Epithelial cell of prostate (primary cell): Measurements from ENCODE around the gene ATF6B.
A peak's percentile ranks its signal among the peaks of the same experiment; 100 is the strongest.

Source experiments
- DNase-seq: peaks from one replicate; pipeline ENCODE4 v3.0.0-alpha.2; 2011; ENCODE audit warnings: low read depth, low spot score
- H3K27ac ChIP-seq: fragments of 450-650 bp; 2 replicates; pipeline ENCODE4 v1.5.1; 2017; ENCODE audit warnings: mild to moderate bottlenecking

Gene ATF6B

GRCh38 chr6:32127717-32128592 lies at the start of gene ATF6B:
Gene ATF6B, minus strand, starts transcription at chr6:32128246. Its CDS starts 39 bp downstream, at chr6:32128207.
- H3K27ac ChIP-seq: peak within 1 kb of the TSS; percentile 61
- DNase-seq: peak; percentile 99

GRCh38 chr6:32177183-32177787 lies 49.2 kb upstream of the ATF6B start:
- DNase-seq: no peak
- H3K27ac ChIP-seq: peak overlapping the region; percentile 97

- peak overlapping the region; percentile 97 for H3K27ac ChIP-seq
- no peak for DNase-seq
These were observed 48.6 kb upstream of the ATF6B start for GRCh38 chr6:32176476-32177182.

GRCh38 chr6:32175711-32176475 lies 47.8 kb upstream of the ATF6B start, which contains the start of gene AGPAT1:
Gene AGPAT1, minus strand, starts transcription at chr6:32176084. Its CDS starts 4,588 bp downstream, at chr6:32171496.
- peak; percentile 80 for DNase-seq
- H3K27ac ChIP-seq: peak within 1 kb of the TSS; percentile 97

- no peak for DNase-seq
- H3K27ac ChIP-seq: peak overlapping the region; percentile 97
These were observed 47.3 kb upstream of the ATF6B start for GRCh38 chr6:32175322-32175710.

GRCh38 chr6:32174416-32174815 lies 46.4 kb upstream of the ATF6B start:
- DNase-seq: no peak
- no peak overlapping the region for H3K27ac ChIP-seq

- DNase-seq: no peak
- no peak overlapping the region for H3K27ac ChIP-seq
These were observed 45.1 kb upstream of the ATF6B start for GRCh38 chr6:32173051-32173727.

- no peak overlapping the region for H3K27ac ChIP-seq
- DNase-seq: no peak
These were observed 43.2 kb upstream of the ATF6B start for GRCh38 chr6:32171234-32171633.

GRCh38 chr6:32170294-32170693 lies 42.2 kb upstream of the ATF6B start:
- no peak for DNase-seq
- H3K27ac ChIP-seq: no peak overlapping the region

- no peak for DNase-seq
- H3K27ac ChIP-seq: no peak overlapping the region
These were observed 41.0 kb upstream of the ATF6B start for GRCh38 chr6:32168807-32169591.

GRCh38 chr6:32168350-32168749 lies 40.3 kb upstream of the ATF6B start:
- H3K27ac ChIP-seq: no peak overlapping the region
- DNase-seq: no peak

- H3K27ac ChIP-seq: no peak overlapping the region
These were observed 39.8 kb upstream of the ATF6B start for GRCh38 chr6:32167761-32168262.

GRCh38 chr6:32167154-32167760 lies 39.2 kb upstream of the ATF6B start:
- DNase-seq: no peak
- no peak overlapping the region for H3K27ac ChIP-seq

More at GRCh38 chr6:32167761-32168262, 39.8 kb upstream of the ATF6B start:
- DNase-seq: no peak

- no peak overlapping the region for H3K27ac ChIP-seq
- DNase-seq: no peak
These were observed 38.5 kb upstream of the ATF6B start for GRCh38 chr6:32166411-32167061.

GRCh38 chr6:32164295-32164694 lies 36.2 kb upstream of the ATF6B start, which contains the start of gene EGFL8:
Gene EGFL8, plus strand, starts transcription at chr6:32164595. Its CDS starts 1,571 bp downstream, at chr6:32166166.
- no peak within 1 kb of the TSS for H3K27ac ChIP-seq
- no peak for DNase-seq

GRCh38 chr6:32163559-32164258 lies 35.7 kb upstream of the ATF6B start:
- no peak for DNase-seq
- no peak overlapping the region for H3K27ac ChIP-seq

GRCh38 chr6:32158052-32158451 lies 30.0 kb upstream of the ATF6B start:
- no peak for DNase-seq
- no peak overlapping the region for H3K27ac ChIP-seq
